HFFc6 (cell line): Measurements from ENCODE around the gene RASAL2. TPM values are rescaled to one million over a fixed set of nuclear protein-coding genes. Genes with fewer than 3 reads are reported as not detected.
A peak's percentile ranks its signal among the peaks of the same experiment; 100 is the strongest.

Source experiments
- DNase-seq: peaks from one replicate; pipeline ENCODE4 v3.0.0-alpha.2; 2018
- H3K27ac Mint-ChIP-seq: 2 replicates; pipeline ENCODE4 v1.8.0; 2020; ENCODE audit warnings: mild to moderate bottlenecking, mixed read lengths
- H3K27me3 Mint-ChIP-seq: 2 replicates; pipeline ENCODE4 v1.8.0; 2021; ENCODE audit warnings: mild to moderate bottlenecking, moderate library complexity, mixed read lengths; ENCODE audit not compliant: insufficient read depth
- H3K36me3 Mint-ChIP-seq: 2 replicates; pipeline ENCODE4 v1.8.0; 2021; ENCODE audit warnings: low read depth, mixed read lengths
- H3K4me1 Mint-ChIP-seq: 2 replicates; pipeline ENCODE4 v1.8.0; 2020; ENCODE audit warnings: low read depth, mixed read lengths
- H3K4me3 Mint-ChIP-seq: 2 replicates; pipeline ENCODE4 v1.8.0; 2020; ENCODE audit warnings: mild to moderate bottlenecking, moderate library complexity, mixed read lengths
- H3K9me3 Mint-ChIP-seq: 2 replicates; pipeline ENCODE4 v1.8.0; 2020; ENCODE audit warnings: mild to moderate bottlenecking, mixed read lengths
- total RNA-seq, 6 experiments: library from RNA; stranded (reverse); fragmentation: NEBNext Ultra II Directional; extraction: Animal tissue kit (Norgen Biotek cat#: 25700); gene quantifications; 2 replicates in 1 of 6; 3 replicates in 5 of 6; pipeline ENCODE4 v1.2.3, GENCODE V29; 2021
- TF ChIP-seq, protein P1 (sequence below): fragments of 200-600 bp; sonication (generic); IDR thresholded peaks from 2 replicates; pipeline ENCODE4 v1.5.0; 2021; ENCODE audit warnings: antibody characterized with exemption, mild to moderate bottlenecking

Gene RASAL2
- total RNA-seq, 6 experiments from 2014 or later, result 21.2 to 30.7 (median 24.4) TPM

DNA sequence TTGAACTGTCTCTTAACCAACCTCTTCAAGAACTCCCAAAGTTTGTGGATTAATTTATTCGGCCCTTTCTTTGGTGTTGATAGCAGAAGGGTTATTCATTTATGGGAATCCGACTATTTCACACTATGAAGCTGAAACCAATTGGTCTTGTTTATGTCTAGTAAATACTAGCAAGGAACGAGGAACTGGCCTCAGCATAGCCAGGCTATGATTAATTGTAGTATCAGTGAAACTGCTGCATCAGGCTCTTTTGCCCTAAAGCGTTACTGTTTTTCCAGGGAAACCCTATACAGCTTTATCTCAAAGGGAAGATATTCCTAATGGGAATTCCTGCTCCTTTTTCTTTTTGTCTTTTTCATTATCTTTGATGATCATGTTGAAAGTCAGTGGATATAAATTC is 367.8 kb downstream of the RASAL2 start:
- H3K27ac Mint-ChIP-seq, result no peak overlapping the region
- TF ChIP-seq, protein P1, sequence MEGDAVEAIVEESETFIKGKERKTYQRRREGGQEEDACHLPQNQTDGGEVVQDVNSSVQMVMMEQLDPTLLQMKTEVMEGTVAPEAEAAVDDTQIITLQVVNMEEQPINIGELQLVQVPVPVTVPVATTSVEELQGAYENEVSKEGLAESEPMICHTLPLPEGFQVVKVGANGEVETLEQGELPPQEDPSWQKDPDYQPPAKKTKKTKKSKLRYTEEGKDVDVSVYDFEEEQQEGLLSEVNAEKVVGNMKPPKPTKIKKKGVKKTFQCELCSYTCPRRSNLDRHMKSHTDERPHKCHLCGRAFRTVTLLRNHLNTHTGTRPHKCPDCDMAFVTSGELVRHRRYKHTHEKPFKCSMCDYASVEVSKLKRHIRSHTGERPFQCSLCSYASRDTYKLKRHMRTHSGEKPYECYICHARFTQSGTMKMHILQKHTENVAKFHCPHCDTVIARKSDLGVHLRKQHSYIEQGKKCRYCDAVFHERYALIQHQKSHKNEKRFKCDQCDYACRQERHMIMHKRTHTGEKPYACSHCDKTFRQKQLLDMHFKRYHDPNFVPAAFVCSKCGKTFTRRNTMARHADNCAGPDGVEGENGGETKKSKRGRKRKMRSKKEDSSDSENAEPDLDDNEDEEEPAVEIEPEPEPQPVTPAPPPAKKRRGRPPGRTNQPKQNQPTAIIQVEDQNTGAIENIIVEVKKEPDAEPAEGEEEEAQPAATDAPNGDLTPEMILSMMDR, result no peak

DNA sequence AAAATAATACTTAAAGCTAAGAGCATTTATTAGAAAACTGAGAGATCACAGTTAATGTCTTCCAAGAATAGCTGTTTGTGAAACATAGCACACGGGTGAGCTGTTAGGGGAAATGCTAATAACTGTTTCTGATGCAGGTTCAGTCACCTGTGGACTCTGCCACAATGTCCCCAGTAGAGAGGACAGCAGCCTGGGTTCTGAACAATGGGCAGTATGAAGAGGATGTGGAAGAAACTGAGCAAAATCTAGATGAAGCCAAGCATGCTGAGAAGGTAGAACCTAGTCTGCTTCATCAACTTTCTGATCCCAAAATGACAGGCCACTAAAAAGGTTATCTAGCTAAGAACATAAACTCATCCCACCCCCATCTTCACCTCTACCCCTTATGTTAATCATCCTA is 370.2 kb downstream of the RASAL2 start:
- no peak for DNase-seq
- Mint-ChIP-seq H3K4me1 (peaks cover 34% of the 10 kb centered on the region), H3K4me3 (peak overlapping the region; percentile 24; the same call in 1 of the 2 replicates), H3K36me3 (peaks cover 26% of the 10 kb centered on the region), H3K27me3 (peaks cover 3% of the 10 kb centered on the region; the same call in 1 of the 2 replicates), H3K27ac (no peak overlapping the region), H3K9me3 (no peaks in the 10 kb centered on the region)
- TF ChIP-seq, protein P1, result no peak

More for the DNA sequence above, 367.8 kb downstream of the RASAL2 start:
- Mint-ChIP-seq H3K4me1 (peaks cover 34% of the 10 kb centered on the region), H3K4me3 (no peak overlapping the region), H3K36me3 (peaks cover 24% of the 10 kb centered on the region), H3K9me3 (no peaks in the 10 kb centered on the region), H3K27me3 (peaks cover 3% of the 10 kb centered on the region)
- no peak for DNase-seq

DNA sequence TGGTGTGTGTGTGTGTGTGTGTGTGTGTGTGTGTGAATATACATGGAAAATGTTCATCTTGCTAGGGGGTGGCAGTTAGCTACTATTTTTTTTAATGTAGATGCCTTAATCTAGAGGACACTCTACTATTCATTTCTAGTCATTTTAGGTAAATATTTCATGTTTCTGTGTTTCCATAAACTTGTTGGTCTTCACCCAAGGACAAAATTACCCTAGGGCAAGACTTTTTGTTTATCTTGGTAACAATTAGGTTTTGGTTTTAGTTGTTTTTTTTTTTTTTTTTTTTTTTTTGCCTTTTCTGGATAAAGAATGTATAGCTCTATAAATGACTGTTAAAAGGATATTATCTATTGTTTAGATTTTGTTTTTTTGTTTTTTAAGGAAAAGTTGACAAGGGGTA is 370.7 kb downstream of the RASAL2 start:
- Mint-ChIP-seq H3K4me1 (peaks cover 34% of the 10 kb centered on the region), H3K27me3 (peaks cover 3% of the 10 kb centered on the region; the same call in 1 of the 2 replicates), H3K9me3 (no peaks in the 10 kb centered on the region), H3K36me3 (peaks cover 26% of the 10 kb centered on the region), H3K4me3 (no peak overlapping the region), H3K27ac (peak overlapping the region; percentile 47; the same call in 1 of the 2 replicates)
- DNase-seq, result no peak
- TF ChIP-seq, protein P1, result no peak

DNA sequence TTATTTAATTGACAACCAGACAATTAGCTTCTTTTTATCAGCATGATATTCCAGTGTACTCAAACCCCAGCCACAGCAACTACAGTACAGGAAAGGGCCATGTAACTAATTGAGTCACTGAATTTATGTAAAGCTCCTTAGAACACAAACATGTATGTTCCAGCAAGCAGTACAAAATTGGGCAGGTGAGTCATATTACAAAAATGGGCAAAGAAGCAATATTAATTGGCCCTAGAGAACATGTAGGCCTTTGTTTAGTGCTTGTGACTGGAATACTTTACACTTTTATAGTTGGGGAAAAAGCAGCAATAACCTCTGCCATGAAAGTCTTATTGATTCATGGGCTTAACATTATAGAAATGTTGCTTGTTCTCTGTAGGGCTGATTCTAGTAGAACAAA is 371.1 kb downstream of the RASAL2 start:
- H3K27me3 Mint-ChIP-seq, result peaks cover 3% of the 10 kb centered on the region; the same call in 1 of the 2 replicates
- H3K4me3 Mint-ChIP-seq, result no peak overlapping the region
- H3K4me1 Mint-ChIP-seq, result peaks cover 29% of the 10 kb centered on the region
- TF ChIP-seq, protein P1, result no peak
- H3K27ac Mint-ChIP-seq, result peak overlapping the region; percentile 47
- peak; percentile 53 for DNase-seq
- H3K9me3 Mint-ChIP-seq, result no peaks in the 10 kb centered on the region
- H3K36me3 Mint-ChIP-seq, result peaks cover 26% of the 10 kb centered on the region

DNA sequence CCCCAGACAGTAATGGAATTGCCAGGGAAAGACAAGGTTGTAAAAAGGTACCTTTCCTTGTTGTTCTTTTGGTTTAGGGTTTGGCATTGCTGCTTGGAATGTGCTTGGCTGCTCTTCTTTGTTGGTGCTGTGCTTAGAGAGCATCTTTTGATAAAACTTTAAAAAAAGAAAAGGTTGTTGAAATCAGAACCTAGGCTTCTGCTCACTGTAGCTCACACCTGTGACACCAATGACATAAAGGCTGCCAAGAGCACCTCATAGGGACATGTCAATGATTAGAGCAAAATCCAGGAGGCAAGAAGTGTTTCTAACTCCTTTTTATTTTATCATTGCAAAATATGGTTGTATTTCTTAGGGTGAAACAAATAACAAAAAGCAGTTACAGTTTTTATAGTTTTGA is 373.9 kb downstream of the RASAL2 start:
- Mint-ChIP-seq H3K9me3 (no peaks in the 10 kb centered on the region), H3K27ac (no peak overlapping the region), H3K4me1 (peaks cover 20% of the 10 kb centered on the region), H3K4me3 (no peak overlapping the region), H3K27me3 (peaks cover 1% of the 10 kb centered on the region; the same call in 1 of the 2 replicates), H3K36me3 (peaks cover 31% of the 10 kb centered on the region)
- DNase-seq, result no peak
- TF ChIP-seq, protein P1, result no peak
